ENCODE measurements around the gene MPRIP. TPM values are rescaled to one million over a fixed set of nuclear protein-coding genes. Genes with fewer than 3 reads are reported as not detected.

MPRIP gene
- total RNA-seq, 1 experiment from 2014 or later: 132 TPM

GRCh38 chr17:17025621-17026020, 16.6 kb upstream of the MPRIP start:
- no peak overlapping the region for H2AFZ ChIP-seq (ENCODE audit: low read length)
- no peak overlapping the region for H2BK15ac ChIP-seq (ENCODE audit: low read depth, low read length)
- WGBS (ENCODE audit: extremely low coverage, insufficient read length, low lambda C conversion rate): no CpG with 5 or more reads among the region's 5 CpGs
- H3K79me1 ChIP-seq (ENCODE audit: insufficient read depth, low read depth, low read length, poor library complexity, severe bottlenecking): no peaks in the 10 kb centered on the region
- no peak overlapping the region for H2BK120ac ChIP-seq (ENCODE audit: low read depth, low read length, poor library complexity, severe bottlenecking)
- no peak overlapping the region for H3K4ac ChIP-seq (ENCODE audit: low read depth, low read length)
- no peaks in the 10 kb centered on the region for H3K36me3 Mint-ChIP-seq (ENCODE audit: insufficient read depth in 1 of 3, low read depth in 3 of 3)
- H4K91ac ChIP-seq (ENCODE audit: insufficient read length, low read depth, low read length): no peak overlapping the region
- H3T11ph ChIP-seq (ENCODE audit: low read length): no peak overlapping the region
- H3K27me3 Mint-ChIP-seq (ENCODE audit: low read depth): no peaks in the 10 kb centered on the region
- no peak overlapping the region for H3K18ac ChIP-seq (ENCODE audit: insufficient read length, low read depth, low read length)
- H2BK5ac ChIP-seq (ENCODE audit: insufficient read length, low read length): no peak overlapping the region
- H3K27ac Mint-ChIP-seq: no peak overlapping the region
- H2BK20ac ChIP-seq (ENCODE audit: low read depth, low read length, poor library complexity, severe bottlenecking): no peak overlapping the region
- H3K4me2 ChIP-seq (ENCODE audit: insufficient read depth, insufficient read length, low read length): no peak overlapping the region
- no peak for DNase-seq
- no peak overlapping the region for H3K14ac ChIP-seq (ENCODE audit: insufficient read depth, low read length)
- no peaks in the 10 kb centered on the region for H3K23me2 ChIP-seq (ENCODE audit: insufficient read length, low read depth, low read length, poor library complexity, severe bottlenecking)
- H3K4me3 Mint-ChIP-seq: no peak overlapping the region
- H3K56ac ChIP-seq (ENCODE audit: insufficient read length, low read depth, low read length): no peak overlapping the region
- H3K4me1 ChIP-seq (ENCODE audit: insufficient read depth, low read length): peaks cover 9% of the 10 kb centered on the region; the same call in 1 of the 2 replicates
- H3K23ac ChIP-seq (ENCODE audit: insufficient read length, low read depth, low read length): no peak overlapping the region
- H4K20me1 ChIP-seq (ENCODE audit: control insufficient read depth, insufficient read depth, insufficient read length): no peaks in the 10 kb centered on the region
- no peaks in the 10 kb centered on the region for H3K27me3 ChIP-seq (ENCODE audit: insufficient read depth, low read length)
- peaks cover 23 to 29% of the 10 kb centered on the region in 2 experiments for H3K4me1 Mint-ChIP-seq
- no peak for TF ChIP-seq CTCF (conservative IDR thresholded peaks at IDR 0.05)
- no peak overlapping the region for H2AK5ac ChIP-seq (ENCODE audit: insufficient read length, low read length)
- H3K79me2 ChIP-seq (ENCODE audit: insufficient read depth, low read length): no peaks in the 10 kb centered on the region
- no peak overlapping the region for H4K5ac ChIP-seq (ENCODE audit: insufficient read length, low read depth, low read length)
- no peak overlapping the region for H2BK12ac ChIP-seq (ENCODE audit: insufficient read length, low read depth, low read length)
- no peak overlapping the region for H4K8ac ChIP-seq (replicated peaks; ENCODE audit: insufficient read length, low read depth, low read length)
- no peaks in the 10 kb centered on the region for H3K9me3 Mint-ChIP-seq
- no peaks in the 10 kb centered on the region for H3K9me3 ChIP-seq (ENCODE audit: control insufficient read depth, low read depth, low read length)
- no peak overlapping the region for H3K9ac ChIP-seq (ENCODE audit: extremely low read depth, insufficient read length, low read length)
- H3K27ac ChIP-seq (ENCODE audit: insufficient read length, low read depth, low read length): no peak overlapping the region

All from H9 (cell line).